Transverse colon (tissue), 4 donors: Measurements from ENCODE around the gene ATG4B. TPM values are rescaled to one million over a fixed set of nuclear protein-coding genes. Genes with fewer than 3 reads are reported as not detected.

Source experiments
- DNase-seq: peaks from one replicate; pipeline ENCODE4 v3.0.0-alpha.2; 2019
- H3K27ac ChIP-seq, 4 donors: fragments of 200-600 bp; sonication (generic); 2 replicates each; pipeline ENCODE4 v1.5.1; 2016 to 2018; ENCODE audit warnings: inconsistent platforms in 4 of 4
- H3K27me3 ChIP-seq: fragments of 200-600 bp; sonication (generic); 2 replicates; pipeline ENCODE4 v1.5.1; 2017; ENCODE audit warnings: inconsistent platforms
- H3K36me3 ChIP-seq, 4 donors: fragments of 200-600 bp; sonication (generic); 2 replicates each; pipeline ENCODE4 v1.5.1; 2017 to 2019; ENCODE audit warnings: inconsistent platforms in 4 of 4
- H3K4me1 ChIP-seq, 4 donors: fragments of 200-600 bp; sonication (generic); 2 replicates each; pipeline ENCODE4 v1.5.1; 2017 to 2020; ENCODE audit warnings: inconsistent platforms in 4 of 4
- H3K4me3 ChIP-seq, 4 donors: fragments of 200-600 bp; sonication (generic); 1 replicate in 1 of 4; 2 replicates in 3 of 4; pipeline versions ENCODE4 v1.5.1 to v1.6.1; 2017 to 2019; ENCODE audit warnings: inconsistent platforms in 4 of 4
- H3K9me3 ChIP-seq, 2 donors: fragments of 200-600 bp; sonication (generic); 2 replicates each; pipeline ENCODE4 v1.5.1; 2017 to 2019; ENCODE audit warnings: inconsistent platforms in 2 of 2
- CTCF ChIP-seq, 5 experiments: fragments of 200-600 bp in 3 of 5; fragments of 450-650 bp in 2 of 5; sonication (generic) in 3 of 5; IDR thresholded peaks; 1 replicate in 2 of 5; 2 replicates in 3 of 5; pipeline ENCODE4 v1.5.1; 2016 to 2017; ENCODE audit warnings: antibody characterized with exemption in 5 of 5, inconsistent platforms in 3 of 5, mild to moderate bottlenecking in 2 of 5, moderate library complexity in 1 of 5
- EP300 ChIP-seq: sonication (generic); formaldehyde crosslinking; IDR thresholded peaks from one replicate; pipeline ENCODE4 v1.6.1; 2017; ENCODE audit warnings: antibody characterized with exemption, low read depth
- POLR2A ChIP-seq: fragments of 450-650 bp; IDR thresholded peaks from one replicate; pipeline ENCODE4 v1.6.1; 2016; ENCODE audit warnings: antibody characterized with exemption, mild to moderate bottlenecking, moderate library complexity
- POLR2AphosphoS5 ChIP-seq, 3 donors: sonication (generic); formaldehyde crosslinking; IDR thresholded peaks; one replicate each; pipeline ENCODE4 v1.6.1; 2016; ENCODE audit warnings: antibody characterized with exemption in 3 of 3
- WGBS, 2 donors: methylation state at CpG; one replicate each; pipeline ENCODE4 v1.1.5; 2018; ENCODE audit warnings: low coverage in 1 of 2; 5-methylcytosine and 5-hydroxymethylcytosine counted together
- in situ Hi-C, 4 donors: fragments of 200-750 bp; cut with MboI; loops; one replicate each; pipeline versions ENCODE4 v1.15.0 to v1.15.1; 2017; ENCODE audit warnings: low sequenced_read_pairs in 3 of 4, low pct_ligation_motif_present in 1 of 4, low pct_unique_long_range_greater_than_20kb in 1 of 4
- intact Hi-C: fragments of 100-400 bp; cut with DNase I; formaldehyde crosslinking; loops from one replicate; pipeline ENCODE4 v1.15.1; 2023; ENCODE audit warnings: low total_unique reads
- total RNA-seq, 4 donors: library from RNA; depleted of rRNA; stranded (reverse); fragments of >200 nt; gene quantifications; one replicate each; pipeline ENCODE4 v1.1.0, GENCODE V29; 2016

ATG4B gene
- total RNA-seq, 4 donors from 2014 or later, result 62.9 to 400 (median 137) TPM

DNA sequence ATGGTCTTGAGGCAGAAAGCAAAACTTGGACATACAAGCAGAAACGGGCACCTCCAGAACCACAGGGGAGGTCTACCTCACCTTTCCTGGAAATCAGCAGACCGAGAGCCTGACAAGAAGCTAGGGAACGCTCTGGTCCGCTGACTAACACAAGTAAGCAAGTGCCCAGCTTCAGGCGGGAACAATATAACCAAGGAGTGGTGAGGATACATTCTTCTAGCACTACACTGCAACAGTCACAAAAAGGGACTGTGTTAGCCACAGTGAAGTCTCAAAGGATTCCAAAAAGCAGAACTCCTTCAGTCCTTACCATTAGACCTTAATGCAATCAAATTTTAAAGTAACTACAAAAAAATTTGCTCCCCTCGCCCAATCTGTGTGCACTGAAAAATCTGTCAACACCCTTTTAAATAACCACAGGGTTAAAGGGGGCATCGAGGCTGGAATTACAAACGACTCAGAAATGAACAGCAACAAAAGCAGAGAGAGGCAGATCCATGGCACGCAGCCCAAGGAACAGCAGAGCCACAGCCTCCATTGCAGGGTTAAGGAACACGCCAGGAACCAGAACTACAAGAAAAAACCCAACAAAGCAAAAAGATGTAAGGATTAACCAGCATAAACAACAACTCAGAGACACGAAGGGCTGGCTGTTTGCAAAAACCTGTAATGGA, 7.6 kb upstream of the ATG4B start:
- 73 to 74% methylated on average over 6 to 11 of the region's 11 CpGs for WGBS, 2 donors
- H3K27ac ChIP-seq, result no peak overlapping the region
- peaks cover 0 to 28% (median 10%) of the 10 kb centered on the region in 4 donors for H3K36me3 ChIP-seq
- intact Hi-C loops, result no loop called here
- in situ Hi-C loops, result no loop called here
- H3K27me3 ChIP-seq, result no peaks in the 10 kb centered on the region
- no peak overlapping the region for H3K4me3 ChIP-seq
- DNase-seq, result no peak
- H3K4me1 ChIP-seq, result peaks cover 0 to 11% (median under 1%) of the 10 kb centered on the region in 4 donors
- TF ChIP-seq EP300 (no peak), CTCF (IDR thresholded peaks at IDR 0.05) (no peak), POLR2A (no peak), POLR2AphosphoS5 (IDR thresholded peaks at IDR 0.05) (no peak)
- no peaks in the 10 kb centered on the region for H3K9me3 ChIP-seq

DNA sequence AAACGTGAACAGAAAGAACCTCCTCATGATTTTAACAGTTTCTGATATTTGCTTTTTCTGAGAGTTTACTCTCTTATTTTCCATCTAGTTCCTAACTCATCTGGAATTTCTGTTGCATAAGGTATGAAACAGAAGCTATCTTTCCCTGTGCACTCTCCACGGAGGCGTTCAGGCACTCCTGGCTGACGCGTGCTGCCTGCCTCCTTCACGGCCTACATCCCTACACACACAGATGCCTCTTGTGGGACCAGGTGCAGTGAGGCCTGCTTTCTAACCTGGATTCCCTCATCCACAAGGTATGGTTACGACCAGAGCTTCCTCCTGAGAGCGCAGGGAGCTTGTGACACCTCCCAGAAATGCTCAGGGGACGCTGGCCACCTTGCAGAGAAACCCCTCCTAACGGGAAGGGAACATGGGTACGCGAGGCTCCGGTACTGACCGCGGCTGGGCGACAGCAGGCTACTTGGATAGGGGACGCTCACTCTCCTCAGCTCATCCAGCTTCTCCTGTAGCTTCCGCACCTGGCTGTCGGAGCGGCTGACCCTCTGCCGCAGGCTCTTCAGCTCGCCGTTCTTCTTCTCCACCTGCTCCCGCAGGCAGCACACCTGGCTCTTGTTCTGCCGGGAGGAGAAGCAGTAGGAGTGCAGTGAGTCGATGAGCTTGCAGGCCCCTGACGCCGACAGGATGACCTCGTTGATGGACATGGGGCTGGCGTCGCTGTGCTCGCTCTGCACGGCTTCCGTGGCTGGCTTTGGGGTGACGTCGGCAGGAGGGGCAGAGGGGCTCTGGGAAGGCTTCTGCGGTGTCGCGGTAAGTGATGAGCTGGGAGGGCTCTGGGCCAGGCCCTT, 4.8 kb upstream of the ATG4B start:
- Histone ChIP-seq H3K27ac (no peak overlapping the region), H3K4me1 (peaks cover 11 to 25% (median 15%) of the 10 kb centered on the region in 4 donors), H3K36me3 (peaks cover 0 to 28% (median 10%) of the 10 kb centered on the region in 4 donors), H3K4me3 (no peak overlapping the region), H3K9me3 (no peaks in the 10 kb centered on the region), H3K27me3 (no peaks in the 10 kb centered on the region)
- in situ Hi-C loops, result no loop called here
- 95 to 96% methylated on average over 6 to 39 of the region's 39 CpGs for WGBS, 2 donors
- intact Hi-C loops, result no loop called here
- no peak for DNase-seq
- no peak for TF ChIP-seq POLR2AphosphoS5 (IDR thresholded peaks at IDR 0.05)

DNA sequence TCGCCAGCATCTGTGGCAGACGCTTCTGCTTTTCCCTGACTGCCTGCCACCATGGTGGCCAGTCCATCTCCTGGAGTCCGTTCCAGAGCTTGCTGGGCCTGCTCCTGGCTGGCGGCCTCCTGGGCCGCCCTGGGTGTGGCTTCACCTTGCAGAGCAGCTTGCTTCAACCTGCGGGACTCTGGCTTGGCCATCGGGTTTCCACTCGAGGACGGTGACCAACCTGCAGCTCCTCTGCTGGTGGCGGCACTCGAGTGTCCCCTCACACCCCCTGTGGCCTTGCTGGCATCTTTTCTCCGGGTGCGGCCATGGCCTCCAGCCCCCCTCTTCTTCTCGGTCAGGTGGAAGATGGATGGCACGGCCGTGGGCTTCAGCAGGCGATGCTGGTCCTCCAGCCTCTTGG, 3.9 kb upstream of the ATG4B start:
- Histone ChIP-seq H3K27me3 (no peaks in the 10 kb centered on the region), H3K4me1 (peaks cover 15 to 30% (median 20%) of the 10 kb centered on the region in 4 donors), H3K4me3 (no peak overlapping the region), H3K36me3 (peaks cover 0 to 28% (median 10%) of the 10 kb centered on the region in 4 donors), H3K27ac (no peak overlapping the region), H3K9me3 (no peaks in the 10 kb centered on the region)
- 93 to 97% methylated on average over 3 to 16 of the region's 17 CpGs for WGBS, 2 donors
- no peak for DNase-seq
- intact Hi-C loops (no loop called here), in situ Hi-C loops (no loop called here)
- no peak for TF ChIP-seq CTCF (IDR thresholded peaks at IDR 0.05)
- no peak for TF ChIP-seq POLR2AphosphoS5 (IDR thresholded peaks at IDR 0.05)
- no peak for TF ChIP-seq EP300
- no peak for TF ChIP-seq POLR2A

- H3K27ac ChIP-seq, result peak overlapping the region; percentile 98 to 100 (median 99)
- intact Hi-C loops (no loop called here), in situ Hi-C loops (no loop called here)
- H3K4me1 ChIP-seq, result peaks cover 31 to 41% (median 33%) of the 10 kb centered on the region in 4 donors
- H3K9me3 ChIP-seq, result no peaks in the 10 kb centered on the region
- DNase-seq, result no peak
- TF ChIP-seq POLR2AphosphoS5 (IDR thresholded peaks at IDR 0.05) (no peak), EP300 (no peak), CTCF (IDR thresholded peaks at IDR 0.05) (no peak), POLR2A (no peak)
- whole genome bisulfite sequencing, 2 donors, result 8 to 19% methylated on average over 5 to 6 of the region's 6 CpGs
- H3K36me3 ChIP-seq, result peaks cover 0 to 27% (median 10%) of the 10 kb centered on the region in 4 donors
- H3K27me3 ChIP-seq, result no peaks in the 10 kb centered on the region
- H3K4me3 ChIP-seq, result peak overlapping the region; percentile 78 to 100 (median 94)
Measured at GRCh38 chr2:241635756-241636155, 1.7 kb upstream of the ATG4B start.
